Stomach (tissue), 9 donors: Measurements from ENCODE around the gene SLC38A5. TPM values are rescaled to one million over a fixed set of nuclear protein-coding genes. Genes with fewer than 3 reads are reported as not detected.

Experiments
- DNase-seq, 2 donors: peaks; one replicate each; pipeline versions ENCODE4 v3.0.0 to v3.0.0-alpha.2; 2013 to 2019
- H3K27ac ChIP-seq, 5 donors: fragments of 200-600 bp in 4 of 5; sonication (generic) in 4 of 5; one replicate each; pipeline ENCODE4 v1.5.1; 2013 to 2019; ENCODE audit warnings: mild to moderate bottlenecking in 1 of 5, moderate library complexity in 1 of 5
- H3K27me3 ChIP-seq, 3 donors: fragments of 200-600 bp; sonication (generic); one replicate each; pipeline ENCODE4 v1.5.1; 2017 to 2019; ENCODE audit warnings: mixed run types in 1 of 3
- H3K36me3 ChIP-seq, 4 donors: fragments of 200-600 bp; sonication (generic); 1 replicate in 3 of 4; 2 replicates in 1 of 4; pipeline ENCODE4 v1.5.1; 2016 to 2019
- H3K4me1 ChIP-seq, 4 donors: fragments of 200-600 bp; sonication (generic); one replicate each; pipeline ENCODE4 v1.5.1; 2016 to 2019
- H3K4me3 ChIP-seq, 4 donors: fragments of 200-600 bp; sonication (generic) in 3 of 4; one replicate each; pipeline ENCODE4 v1.5.1; 2016 to 2019; ENCODE audit warnings: mild to moderate bottlenecking in 1 of 4
- H3K9me3 ChIP-seq, 4 donors: fragments of 200-600 bp; sonication (generic); one replicate each; pipeline ENCODE4 v1.5.1; 2016 to 2019
- EP300 ChIP-seq: sonication (generic); formaldehyde crosslinking; IDR thresholded peaks from one replicate; pipeline ENCODE4 v1.6.1; 2017; ENCODE audit warnings: antibody characterized with exemption
- POLR2A ChIP-seq, 4 donors: fragments of 450-650 bp; IDR thresholded peaks; one replicate each; pipeline ENCODE4 v1.6.1; 2016; ENCODE audit warnings: antibody characterized with exemption in 4 of 4, control low read depth in 2 of 4, mild to moderate bottlenecking in 1 of 4, moderate library complexity in 1 of 4
- POLR2AphosphoS5 ChIP-seq, 3 donors: sonication (generic); formaldehyde crosslinking; IDR thresholded peaks; one replicate each; pipeline ENCODE4 v1.6.1; 2016; ENCODE audit warnings: antibody characterized with exemption in 3 of 3
- WGBS, 5 donors: extraction: QIAGEN DNeasy Blood & Tissue Kit in 3 of 5; methylation state at CpG; one replicate each; pipeline versions ENCODE4 v1.1.5 to v1.1.7; 2013 to 2018; 5-methylcytosine and 5-hydroxymethylcytosine counted together
- intact Hi-C: fragments of 100-400 bp; cut with DNase I; formaldehyde crosslinking; loops from one replicate; pipeline ENCODE4 v1.15.1; 2023; ENCODE audit warnings: low total_unique reads
- polyA plus RNA-seq, 3 donors: library from polyadenylated mRNA; stranded (reverse); fragments of 200-250 nt; gene quantifications; one replicate each; pipeline ENCODE4 v1.2.3, GENCODE V29; 2013
- total RNA-seq, 5 donors: library from RNA; depleted of rRNA; stranded (reverse); fragments of >200 nt; gene quantifications; one replicate each; pipeline versions ENCODE4 v1.1.0 to v1.2.3, GENCODE V29; 2014 to 2016
- TF ChIP-seq, protein P1 (sequence below), 7 experiments: fragments of 450-650 bp in 4 of 7; fragments of 200-600 bp in 3 of 7; sonication (generic) in 3 of 7; IDR thresholded peaks; one replicate each; pipeline ENCODE4 v1.5.1; 2016 to 2019; ENCODE audit warnings: antibody characterized with exemption in 7 of 7, control low read depth in 2 of 7, mild to moderate bottlenecking in 1 of 7
- donor health status: healthy with polysubstance abuse.
- donor health status: Bipolar disorder and iron deficiency.
- donor health status: healthy.

Gene SLC38A5
- total and polyA plus RNA-seq, 8 donors: 4.1 to 45.8 (median 19.1) TPM

DNA sequence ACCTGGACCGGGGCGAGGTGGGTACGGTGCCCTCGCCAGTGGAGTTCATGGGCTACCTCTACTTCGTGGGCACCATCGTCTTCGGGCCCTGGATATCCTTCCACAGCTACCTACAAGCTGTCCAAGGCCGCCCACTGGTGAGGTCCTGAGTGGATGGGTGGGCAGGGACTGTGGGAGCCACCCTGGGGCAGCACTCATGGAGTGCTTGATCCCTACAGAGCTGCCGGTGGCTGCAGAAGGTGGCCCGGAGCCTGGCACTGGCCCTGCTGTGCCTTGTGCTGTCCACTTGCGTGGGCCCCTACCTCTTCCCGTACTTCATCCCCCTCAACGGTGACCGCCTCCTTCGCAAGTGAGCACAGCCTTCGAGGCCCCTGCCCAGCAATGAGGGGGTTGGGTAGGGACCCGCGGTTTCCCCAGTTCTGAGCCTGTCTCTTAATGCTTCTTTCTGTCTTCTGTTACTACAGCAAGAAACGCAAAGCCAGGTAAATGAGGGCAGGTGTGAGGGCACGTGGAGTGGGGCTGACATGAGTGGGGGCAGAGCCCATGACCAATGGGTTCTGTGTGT is 42.4 kb upstream of the SLC38A5 start:
- no peak for TF ChIP-seq EP300
- no peak for TF ChIP-seq POLR2A (IDR thresholded peaks at IDR 0.05)
- TF ChIP-seq, protein P1, sequence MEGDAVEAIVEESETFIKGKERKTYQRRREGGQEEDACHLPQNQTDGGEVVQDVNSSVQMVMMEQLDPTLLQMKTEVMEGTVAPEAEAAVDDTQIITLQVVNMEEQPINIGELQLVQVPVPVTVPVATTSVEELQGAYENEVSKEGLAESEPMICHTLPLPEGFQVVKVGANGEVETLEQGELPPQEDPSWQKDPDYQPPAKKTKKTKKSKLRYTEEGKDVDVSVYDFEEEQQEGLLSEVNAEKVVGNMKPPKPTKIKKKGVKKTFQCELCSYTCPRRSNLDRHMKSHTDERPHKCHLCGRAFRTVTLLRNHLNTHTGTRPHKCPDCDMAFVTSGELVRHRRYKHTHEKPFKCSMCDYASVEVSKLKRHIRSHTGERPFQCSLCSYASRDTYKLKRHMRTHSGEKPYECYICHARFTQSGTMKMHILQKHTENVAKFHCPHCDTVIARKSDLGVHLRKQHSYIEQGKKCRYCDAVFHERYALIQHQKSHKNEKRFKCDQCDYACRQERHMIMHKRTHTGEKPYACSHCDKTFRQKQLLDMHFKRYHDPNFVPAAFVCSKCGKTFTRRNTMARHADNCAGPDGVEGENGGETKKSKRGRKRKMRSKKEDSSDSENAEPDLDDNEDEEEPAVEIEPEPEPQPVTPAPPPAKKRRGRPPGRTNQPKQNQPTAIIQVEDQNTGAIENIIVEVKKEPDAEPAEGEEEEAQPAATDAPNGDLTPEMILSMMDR (IDR thresholded peaks at IDR 0.05): no peak
- TF ChIP-seq POLR2AphosphoS5 (IDR thresholded peaks at IDR 0.05): no peak
- no peaks in the 10 kb centered on the region for H3K27me3 ChIP-seq
- DNase-seq: no peak
- H3K4me1 ChIP-seq: peaks cover 4 to 11% (median 7%) of the 10 kb centered on the region in 4 donors
- no peaks in the 10 kb centered on the region for H3K9me3 ChIP-seq
- 89 to 98% (median 96%) methylated on average over 13 to 20 of the region's 20 CpGs for WGBS, 5 donors
- intact Hi-C loops: no loop called here
- peaks cover 0 to 41% (median 21%) of the 10 kb centered on the region in 4 donors for H3K36me3 ChIP-seq
- H3K4me3 ChIP-seq: no peak overlapping the region
- no peak overlapping the region for H3K27ac ChIP-seq

DNA sequence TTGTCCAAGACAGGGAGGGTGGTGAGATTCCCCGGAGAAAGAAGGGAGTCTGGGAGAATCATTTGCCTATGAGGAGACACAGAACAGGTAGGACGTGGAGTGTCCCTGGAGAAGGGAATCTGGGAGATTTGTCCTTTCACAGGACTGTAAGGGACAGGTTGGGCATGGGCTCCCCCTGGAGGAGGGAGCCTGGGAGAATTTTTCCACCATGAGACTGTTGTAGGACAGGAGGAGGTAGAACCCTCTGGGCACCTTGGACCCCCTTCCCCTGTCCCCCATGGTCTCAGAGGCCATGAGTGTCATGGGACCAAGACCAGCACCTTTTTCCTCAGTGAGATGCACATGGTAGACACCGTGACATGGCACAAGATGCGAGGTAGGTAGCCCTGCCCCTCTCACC is 41.5 kb upstream of the SLC38A5 start:
- peaks cover 0 to 34% (median 18%) of the 10 kb centered on the region in 4 donors for H3K36me3 ChIP-seq
- no peak overlapping the region for H3K4me3 ChIP-seq
- intact Hi-C loops: no loop called here
- no peak overlapping the region for H3K27ac ChIP-seq
- no peak for TF ChIP-seq POLR2AphosphoS5 (IDR thresholded peaks at IDR 0.05)
- TF ChIP-seq, protein P1 (IDR thresholded peaks at IDR 0.05): no peak
- TF ChIP-seq EP300: no peak
- TF ChIP-seq POLR2A (IDR thresholded peaks at IDR 0.05): no peak
- H3K9me3 ChIP-seq: no peaks in the 10 kb centered on the region
- DNase-seq: peak in 1 of 2 donors; percentile 40
- peaks cover 4 to 11% (median 7%) of the 10 kb centered on the region in 4 donors for H3K4me1 ChIP-seq
- 41 to 75% (median 68%) methylated on average over 2 to 4 of the region's 4 CpGs for WGBS, 5 donors
- H3K27me3 ChIP-seq: no peaks in the 10 kb centered on the region

DNA sequence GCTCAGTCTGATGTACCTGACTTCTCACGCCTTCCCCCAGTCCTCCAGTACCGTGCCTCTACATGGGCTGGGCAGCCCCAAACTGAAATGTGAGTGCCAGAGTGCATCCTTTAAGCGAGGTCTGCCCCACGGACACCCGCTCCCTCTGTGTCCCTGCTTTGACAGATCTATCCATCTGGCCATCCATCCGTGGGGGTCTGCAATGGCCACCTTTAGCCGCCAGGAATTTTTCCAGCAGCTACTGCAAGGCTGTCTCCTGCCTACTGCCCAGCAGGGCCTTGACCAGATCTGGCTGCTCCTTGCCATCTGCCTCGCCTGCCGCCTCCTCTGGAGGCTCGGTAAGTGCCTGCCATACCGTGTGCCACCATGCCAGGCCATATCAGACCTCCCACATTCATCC is 39.6 kb upstream of the SLC38A5 start:
- WGBS, 5 donors: 45 to 70% (median 62%) methylated on average over 6 to 11 of the region's 11 CpGs
- Histone ChIP-seq H3K4me1 (peaks cover 4 to 11% (median 7%) of the 10 kb centered on the region in 4 donors), H3K4me3 (peak overlapping the region; percentile 59 to 69 (median 64)), H3K27me3 (no peaks in the 10 kb centered on the region), H3K36me3 (peaks cover 0 to 16% (median 6%) of the 10 kb centered on the region in 4 donors), H3K27ac (peak overlapping the region in 1 of 5 donors; percentile 84), H3K9me3 (no peaks in the 10 kb centered on the region)
- intact Hi-C loops: no loop called here
- TF ChIP-seq POLR2A (IDR thresholded peaks at IDR 0.05) (no peak), POLR2AphosphoS5 (IDR thresholded peaks at IDR 0.05) (no peak), EP300 (no peak)
- TF ChIP-seq, protein P1 (IDR thresholded peaks at IDR 0.05): no peak
- no peak for DNase-seq

DNA sequence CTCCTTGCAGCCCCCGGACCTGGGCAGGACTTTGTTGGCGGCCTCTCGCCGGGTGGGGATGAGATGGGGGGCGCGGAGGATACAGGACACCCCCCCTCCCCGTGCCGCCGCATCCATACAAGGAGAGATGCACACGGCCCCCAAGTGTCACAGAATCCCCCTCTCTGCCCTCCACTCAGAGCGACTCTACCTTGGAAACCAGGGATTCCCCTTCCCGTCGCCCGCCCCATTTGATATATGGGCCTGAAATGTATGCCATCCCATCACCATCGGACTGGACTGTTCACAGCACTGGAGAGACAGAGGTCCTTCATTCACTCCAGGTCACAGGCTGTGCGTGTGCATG is 39.2 kb upstream of the SLC38A5 start:
- Histone ChIP-seq H3K27me3 (no peaks in the 10 kb centered on the region), H3K4me3 (peak overlapping the region; percentile 59 to 69 (median 64)), H3K4me1 (peaks cover 4 to 11% (median 7%) of the 10 kb centered on the region in 4 donors), H3K36me3 (peaks cover 0 to 12% (median 3%) of the 10 kb centered on the region in 4 donors), H3K9me3 (no peaks in the 10 kb centered on the region), H3K27ac (peak overlapping the region; percentile 77 to 84 (median 81))
- peak in 1 of 2 donors; percentile 16 for DNase-seq
- TF ChIP-seq POLR2AphosphoS5 (IDR thresholded peaks at IDR 0.05) (no peak), POLR2A (IDR thresholded peaks at IDR 0.05) (no peak), EP300 (no peak)
- TF ChIP-seq, protein P1 (IDR thresholded peaks at IDR 0.05): no peak
- intact Hi-C loops: no loop called here
- 0 to 41% (median 6%) methylated on average over 1 to 16 of the region's 16 CpGs for WGBS, 5 donors
